ENCODE measurements around the gene CCL26. TPM values are rescaled to one million over a fixed set of nuclear protein-coding genes. Genes with fewer than 3 reads are reported as not detected.

The CCL26 gene
- total RNA-seq, 4 donors from 2014 or later = not detected

- TF ChIP-seq, protein P1, sequence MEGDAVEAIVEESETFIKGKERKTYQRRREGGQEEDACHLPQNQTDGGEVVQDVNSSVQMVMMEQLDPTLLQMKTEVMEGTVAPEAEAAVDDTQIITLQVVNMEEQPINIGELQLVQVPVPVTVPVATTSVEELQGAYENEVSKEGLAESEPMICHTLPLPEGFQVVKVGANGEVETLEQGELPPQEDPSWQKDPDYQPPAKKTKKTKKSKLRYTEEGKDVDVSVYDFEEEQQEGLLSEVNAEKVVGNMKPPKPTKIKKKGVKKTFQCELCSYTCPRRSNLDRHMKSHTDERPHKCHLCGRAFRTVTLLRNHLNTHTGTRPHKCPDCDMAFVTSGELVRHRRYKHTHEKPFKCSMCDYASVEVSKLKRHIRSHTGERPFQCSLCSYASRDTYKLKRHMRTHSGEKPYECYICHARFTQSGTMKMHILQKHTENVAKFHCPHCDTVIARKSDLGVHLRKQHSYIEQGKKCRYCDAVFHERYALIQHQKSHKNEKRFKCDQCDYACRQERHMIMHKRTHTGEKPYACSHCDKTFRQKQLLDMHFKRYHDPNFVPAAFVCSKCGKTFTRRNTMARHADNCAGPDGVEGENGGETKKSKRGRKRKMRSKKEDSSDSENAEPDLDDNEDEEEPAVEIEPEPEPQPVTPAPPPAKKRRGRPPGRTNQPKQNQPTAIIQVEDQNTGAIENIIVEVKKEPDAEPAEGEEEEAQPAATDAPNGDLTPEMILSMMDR (IDR thresholded peaks at IDR 0.05) = no peak
- TF ChIP-seq EP300 (IDR thresholded peaks at IDR 0.05; ENCODE audit: low read depth) (no peak), POLR2A (IDR thresholded peaks at IDR 0.05) (no peak), POLR2AphosphoS5 (IDR thresholded peaks at IDR 0.05) (no peak)
- intact Hi-C loops (cut with DNase I; ENCODE audit: low total_unique reads) = no loop called here
- no peaks in the 10 kb centered on the region for H3K4me1 ChIP-seq
- in situ Hi-C loops (cut with MboI; ENCODE audit: low pct_ligation_motif_present in 1 of 4, low pct_unique_long_range_greater_than_20kb in 1 of 4, low sequenced_read_pairs in 3 of 4) = no loop called here
- 74 to 80% methylated on average over 4 to 9 of the region's 9 CpGs for WGBS, 2 donors (ENCODE audit: low coverage in 1 of 2)
- no peaks in the 10 kb centered on the region for H3K36me3 ChIP-seq
- no peak overlapping the region for H3K27ac ChIP-seq
- H3K4me3 ChIP-seq = no peak overlapping the region
- DNase-seq = no peak
- peaks cover 7 to 15% of the 10 kb centered on the region in 2 donors for H3K9me3 ChIP-seq
- no peaks in the 10 kb centered on the region for H3K27me3 ChIP-seq
These were observed 35.4 kb upstream of the CCL26 start for GRCh38 chr7:75807452-75807851.

DNA sequence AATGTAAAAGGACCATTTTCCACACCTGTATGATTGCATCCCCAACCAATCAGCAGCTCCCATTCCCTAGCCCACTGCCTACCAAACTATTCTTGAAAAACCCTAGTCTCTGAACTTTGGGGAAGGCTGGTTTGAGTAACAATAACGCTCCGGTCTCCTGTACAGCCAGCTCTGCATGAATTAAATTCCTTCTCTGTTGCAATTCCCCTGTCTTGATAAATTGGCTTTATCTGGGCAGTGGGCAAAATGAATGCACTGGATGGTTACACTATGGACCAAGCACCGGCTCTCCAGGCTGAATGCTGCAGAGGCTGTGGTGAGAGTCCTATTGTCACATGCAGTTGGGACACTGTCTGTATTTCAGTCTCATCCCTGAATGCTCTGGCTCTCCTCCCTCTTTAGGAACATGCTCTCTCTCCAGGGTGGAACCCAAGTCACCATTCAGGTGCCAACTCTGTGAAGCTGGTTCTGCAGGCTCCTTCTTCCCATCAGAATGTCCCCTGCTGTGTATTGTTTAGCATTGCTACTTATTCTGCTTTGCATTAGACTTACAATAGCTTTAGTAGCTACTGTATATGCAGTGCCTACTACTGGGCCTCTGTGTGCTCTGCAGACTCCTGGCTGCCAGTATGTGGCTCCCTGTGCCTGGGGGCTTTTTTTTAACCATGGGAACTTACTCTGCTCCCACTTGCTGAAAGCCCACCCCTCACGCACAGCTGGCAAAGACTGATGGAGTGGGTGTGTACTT lies 34.7 kb upstream of the CCL26 start:
- 93% methylated on average over 4 of the region's 4 CpGs; no CpG with 5 or more reads in 1 of the 2 donors for WGBS, 2 donors (ENCODE audit: low coverage in 1 of 2)
- TF ChIP-seq POLR2A (IDR thresholded peaks at IDR 0.05) = no peak
- TF ChIP-seq POLR2AphosphoS5 (IDR thresholded peaks at IDR 0.05) = no peak
- TF ChIP-seq, protein P1 (IDR thresholded peaks at IDR 0.05) = no peak
- H3K4me1 ChIP-seq = no peaks in the 10 kb centered on the region
- H3K36me3 ChIP-seq = no peaks in the 10 kb centered on the region
- in situ Hi-C loops (cut with MboI; ENCODE audit: low pct_ligation_motif_present in 1 of 4, low pct_unique_long_range_greater_than_20kb in 1 of 4, low sequenced_read_pairs in 3 of 4) (no loop called here), intact Hi-C loops (cut with DNase I; ENCODE audit: low total_unique reads) (no loop called here)
- H3K27ac ChIP-seq = no peak overlapping the region
- H3K9me3 ChIP-seq = peaks cover 7 to 15% of the 10 kb centered on the region in 2 donors
- DNase-seq = no peak
- no peaks in the 10 kb centered on the region for H3K27me3 ChIP-seq
- no peak overlapping the region for H3K4me3 ChIP-seq

GRCh38 chr7:75804705-75805104 lies 32.7 kb upstream of the CCL26 start:
- intact Hi-C loops (cut with DNase I; ENCODE audit: low total_unique reads) = no loop called here
- no peak for TF ChIP-seq EP300 (IDR thresholded peaks at IDR 0.05; ENCODE audit: low read depth)
- no peak for TF ChIP-seq POLR2AphosphoS5 (IDR thresholded peaks at IDR 0.05)
- no peak for TF ChIP-seq POLR2A (IDR thresholded peaks at IDR 0.05)
- TF ChIP-seq, protein P1 (IDR thresholded peaks at IDR 0.05) = no peak
- Histone ChIP-seq H3K9me3 (peaks cover 7 to 15% of the 10 kb centered on the region in 2 donors), H3K4me1 (no peaks in the 10 kb centered on the region), H3K27ac (no peak overlapping the region), H3K4me3 (no peak overlapping the region), H3K27me3 (no peaks in the 10 kb centered on the region), H3K36me3 (no peaks in the 10 kb centered on the region)
- no peak for DNase-seq
- 59 to 96% methylated on average over 3 to 5 of the region's 5 CpGs for WGBS, 2 donors (ENCODE audit: low coverage in 1 of 2)
- in situ Hi-C loops (cut with MboI; ENCODE audit: low pct_ligation_motif_present in 1 of 4, low pct_unique_long_range_greater_than_20kb in 1 of 4, low sequenced_read_pairs in 3 of 4) = no loop called here

DNA sequence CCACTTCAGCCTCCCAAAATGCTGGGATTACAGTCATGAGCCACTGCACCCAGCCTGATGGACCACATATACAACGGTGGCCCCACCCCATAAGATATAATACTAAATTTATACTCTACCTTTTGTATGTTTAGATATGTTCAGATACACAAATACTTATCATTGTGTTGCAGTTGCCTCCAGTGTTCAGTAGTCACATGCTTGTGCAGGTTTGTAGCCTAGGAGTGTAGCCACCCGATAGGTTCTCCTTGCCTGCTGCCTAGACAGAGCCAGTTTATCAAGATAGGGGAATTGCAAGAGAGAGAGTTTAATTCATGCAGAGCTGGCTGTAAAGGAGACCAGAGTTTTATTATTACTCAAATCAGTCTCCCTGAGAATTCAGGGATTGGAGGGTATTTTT lies 32.0 kb upstream of the CCL26 start:
- WGBS, 2 donors (ENCODE audit: low coverage in 1 of 2) = 87 to 100% methylated on average over 1 to 2 of the region's 2 CpGs

More for the DNA sequence above, 32.0 kb upstream of the CCL26 start:
- Histone ChIP-seq H3K4me1 (no peaks in the 10 kb centered on the region), H3K9me3 (peaks cover 7 to 15% of the 10 kb centered on the region in 2 donors), H3K36me3 (no peaks in the 10 kb centered on the region), H3K4me3 (no peak overlapping the region), H3K27me3 (no peaks in the 10 kb centered on the region), H3K27ac (no peak overlapping the region)
- in situ Hi-C loops (cut with MboI; ENCODE audit: low pct_ligation_motif_present in 1 of 4, low pct_unique_long_range_greater_than_20kb in 1 of 4, low sequenced_read_pairs in 3 of 4) (no loop called here), intact Hi-C loops (cut with DNase I; ENCODE audit: low total_unique reads) (no loop called here)
- DNase-seq = no peak
- no peak for TF ChIP-seq POLR2A (IDR thresholded peaks at IDR 0.05)
- no peak for TF ChIP-seq EP300 (IDR thresholded peaks at IDR 0.05; ENCODE audit: low read depth)
- TF ChIP-seq, protein P1 (IDR thresholded peaks at IDR 0.05) = no peak
- TF ChIP-seq POLR2AphosphoS5 (IDR thresholded peaks at IDR 0.05) = no peak
